Epithelial cell of prostate (primary cell): ENCODE results near the gene PCDHB16.
"Not testable (repeated sequence)": the region's sequence is repeated elsewhere in the genome, so short reads cannot be mapped to it uniquely, and the experiment has no call there.

Experiments
- DNase-seq: peaks from one replicate; pipeline ENCODE4 v3.0.0-alpha.2; 2011; ENCODE audit warnings: low read depth, low spot score
- H3K27ac ChIP-seq: fragments of 450-650 bp; 2 replicates; pipeline ENCODE4 v1.5.1; 2017; ENCODE audit warnings: mild to moderate bottlenecking

Gene PCDHB16

GRCh38 chr5:141182248-141182647 lies at the start of gene PCDHB16:
TSS of gene PCDHB16 (plus strand) at chr5:141182387. CDS start at chr5:141182560, 173 bp downstream.
- no peak for DNase-seq
- no peak within 1 kb of the TSS for H3K27ac ChIP-seq

- no peak for DNase-seq
- no peak within 1 kb of the TSS for H3K27ac ChIP-seq
Measured at GRCh38 chr5:141135030-141135717, 47.0 kb upstream of the PCDHB16 start, which contains the start of gene PCDHB5. TSS of gene PCDHB5 (plus strand) at chr5:141135206. CDS start at chr5:141135435, 229 bp downstream.

- no peak overlapping the region for H3K27ac ChIP-seq
- DNase-seq = no peak
Measured at GRCh38 chr5:141135718-141136266, 46.4 kb upstream of the PCDHB16 start.

- not testable (repeated sequence) for DNase-seq, H3K27ac ChIP-seq
Measured at GRCh38 chr5:141137346-141137745, 44.8 kb upstream of the PCDHB16 start.

GRCh38 chr5:141149812-141150211 lies 32.4 kb upstream of the PCDHB16 start, which contains the start of gene PCDHB6:
TSS of gene PCDHB6 (plus strand) at chr5:141150057. CDS start at chr5:141150258, 201 bp downstream.
- H3K27ac ChIP-seq = no peak within 1 kb of the TSS
- DNase-seq = no peak

- DNase-seq = no peak
- H3K27ac ChIP-seq = no peak overlapping the region
Measured at GRCh38 chr5:141150224-141150992, 31.8 kb upstream of the PCDHB16 start.

- H3K27ac ChIP-seq = no peak overlapping the region
- DNase-seq = no peak
Measured at GRCh38 chr5:141150993-141151325, 31.2 kb upstream of the PCDHB16 start.

- not testable (repeated sequence) for H3K27ac ChIP-seq, DNase-seq
Measured at GRCh38 chr5:141151632-141152031, 30.6 kb upstream of the PCDHB16 start.

GRCh38 chr5:141152096-141152495 lies 30.1 kb upstream of the PCDHB16 start:
- not testable (repeated sequence) for DNase-seq, H3K27ac ChIP-seq

- no peak overlapping the region for H3K27ac ChIP-seq
- DNase-seq = no peak
Measured at GRCh38 chr5:141155540-141156374, 26.4 kb upstream of the PCDHB16 start.

- H3K27ac ChIP-seq, DNase-seq: not testable (repeated sequence)
Measured at GRCh38 chr5:141157356-141157755, 24.8 kb upstream of the PCDHB16 start.

- not testable (repeated sequence) for H3K27ac ChIP-seq, DNase-seq
Measured at GRCh38 chr5:141157901-141158300, 24.3 kb upstream of the PCDHB16 start.

GRCh38 chr5:141172381-141173204 lies 9.6 kb upstream of the PCDHB16 start, which contains the start of gene PCDHB7:
TSS of gene PCDHB7 (plus strand) at chr5:141172644. CDS start at chr5:141172836, 192 bp downstream.
- no peak within 1 kb of the TSS for H3K27ac ChIP-seq
- DNase-seq = no peak

- H3K27ac ChIP-seq, DNase-seq: not testable (repeated sequence)
Measured at GRCh38 chr5:141174291-141175104, 7.7 kb upstream of the PCDHB16 start.

GRCh38 chr5:141175933-141176332 lies 6.3 kb upstream of the PCDHB16 start:
- H3K27ac ChIP-seq = no peak overlapping the region
- no peak for DNase-seq

- DNase-seq = not testable (repeated sequence)
Measured at GRCh38 chr5:141177577-141178191, 4.5 kb upstream of the PCDHB16 start, which contains the start of gene PCDHB8. TSS of gene PCDHB8 (plus strand) at chr5:141177790. CDS start at chr5:141178035, 245 bp downstream.

GRCh38 chr5:141179371-141179770 lies 2.8 kb upstream of the PCDHB16 start:
- H3K27ac ChIP-seq, DNase-seq: not testable (repeated sequence)

More at GRCh38 chr5:141177577-141178191, 4.5 kb upstream of the PCDHB16 start, which contains the start of gene PCDHB8:
- H3K27ac ChIP-seq = not testable (repeated sequence)

GRCh38 chr5:141179876-141180275 lies 2.3 kb upstream of the PCDHB16 start:
- DNase-seq, H3K27ac ChIP-seq: not testable (repeated sequence)
